IPS-18a (cell line): ENCODE measurements around the gene GCC1.
A peak's percentile ranks its signal among the peaks of the same experiment; 100 is the strongest.

ENCODE experiments used
- H3K27ac ChIP-seq: one replicate; pipeline ENCODE4 v1.5.1; 2013; ENCODE audit warnings: low read length
- H3K27me3 ChIP-seq: one replicate; pipeline ENCODE4 v1.6.1; 2013; ENCODE audit warnings: mild to moderate bottlenecking, low read length; ENCODE audit not compliant: control insufficient read depth, insufficient read depth
- H3K36me3 ChIP-seq: one replicate; pipeline ENCODE4 v1.6.1; 2013; ENCODE audit warnings: low read depth, low read length; ENCODE audit not compliant: control insufficient read depth
- H3K4me1 ChIP-seq: one replicate; pipeline ENCODE4 v1.6.1; 2013; ENCODE audit warnings: low read depth, low read length; ENCODE audit not compliant: control insufficient read depth
- H3K4me3 ChIP-seq: one replicate; pipeline ENCODE4 v1.5.1; 2013; ENCODE audit warnings: low read length
- H3K9ac ChIP-seq: one replicate; pipeline ENCODE4 v1.6.1; 2013; ENCODE audit warnings: mild to moderate bottlenecking, low read length, moderate library complexity
- H3K9me3 ChIP-seq: one replicate; pipeline ENCODE4 v1.6.1; 2013; ENCODE audit warnings: low read depth, low read length; ENCODE audit not compliant: control insufficient read depth

Gene GCC1, protein sequence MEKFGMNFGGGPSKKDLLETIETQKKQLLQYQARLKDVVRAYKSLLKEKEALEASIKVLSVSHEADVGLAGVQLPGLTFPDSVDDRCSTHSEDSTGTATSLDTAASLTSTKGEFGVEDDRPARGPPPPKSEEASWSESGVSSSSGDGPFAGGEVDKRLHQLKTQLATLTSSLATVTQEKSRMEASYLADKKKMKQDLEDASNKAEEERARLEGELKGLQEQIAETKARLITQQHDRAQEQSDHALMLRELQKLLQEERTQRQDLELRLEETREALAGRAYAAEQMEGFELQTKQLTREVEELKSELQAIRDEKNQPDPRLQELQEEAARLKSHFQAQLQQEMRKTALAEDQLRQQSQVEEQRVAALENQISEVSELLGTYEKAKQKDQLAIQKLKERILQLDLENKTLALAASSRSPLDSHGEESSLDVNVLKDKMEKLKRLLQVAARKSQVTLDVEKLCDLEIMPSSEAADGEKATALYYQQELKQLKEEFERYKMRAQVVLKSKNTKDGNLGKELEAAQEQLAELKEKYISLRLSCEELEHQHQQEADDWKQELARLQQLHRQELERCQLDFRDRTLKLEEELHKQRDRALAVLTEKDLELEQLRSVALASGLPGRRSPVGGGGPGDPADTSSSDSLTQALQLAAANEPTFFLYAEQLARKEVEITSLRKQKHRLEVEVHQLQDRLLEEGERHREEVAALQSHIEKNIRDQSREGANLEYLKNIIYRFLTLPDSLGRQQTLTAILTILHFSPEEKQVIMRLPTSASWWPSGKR

DNA sequence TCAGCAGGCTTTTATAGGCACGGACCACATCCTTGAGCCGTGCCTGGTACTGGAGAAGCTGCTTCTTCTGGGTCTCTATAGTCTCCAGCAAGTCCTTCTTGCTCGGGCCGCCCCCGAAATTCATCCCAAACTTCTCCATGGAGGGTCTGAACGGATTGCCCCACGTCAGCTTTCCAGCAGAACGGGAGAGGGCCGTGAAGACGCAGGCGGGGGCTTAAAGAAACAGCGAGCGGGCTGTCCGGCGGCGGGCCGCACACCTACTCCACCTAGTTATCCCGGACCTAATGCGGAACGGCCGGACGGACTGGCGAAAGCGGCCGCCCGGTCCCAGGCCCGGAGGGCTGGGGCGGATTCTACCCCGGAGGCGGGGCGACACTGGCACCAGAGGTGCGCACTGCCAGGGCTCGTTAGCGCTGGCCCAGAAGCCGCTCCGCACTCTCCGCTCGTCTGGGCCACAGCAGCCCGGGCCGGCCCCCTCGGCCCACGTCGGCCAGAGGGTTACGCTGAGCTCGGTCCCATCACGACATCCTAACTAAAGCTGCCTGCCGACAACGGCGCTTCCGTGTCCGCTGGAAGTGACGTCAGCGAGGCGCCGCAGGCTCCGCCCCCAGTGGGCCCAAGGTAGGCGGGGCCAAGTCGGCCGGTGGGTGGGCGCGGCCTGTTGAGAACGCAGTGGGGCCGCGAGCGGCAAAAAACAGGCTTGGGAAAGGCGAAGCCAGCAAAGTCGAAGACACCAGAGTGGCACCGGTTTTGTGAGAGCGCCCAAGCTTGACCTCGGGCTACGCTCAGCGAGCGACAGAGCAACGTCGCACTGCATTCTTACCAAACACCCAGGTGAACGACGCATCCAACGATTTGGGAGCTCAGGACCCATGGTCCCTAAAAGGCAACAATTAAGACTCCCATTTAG is at the start of gene GCC1:
Gene GCC1, minus strand, starts transcription at position 553 of the 910 bp plus-strand sequence. Its CDS starts 414 bp downstream, at position 139.
- H3K27ac ChIP-seq: no peak within 1 kb of the TSS
- peaks cover 22% of the 10 kb centered on the region for H3K27me3 ChIP-seq

DNA sequence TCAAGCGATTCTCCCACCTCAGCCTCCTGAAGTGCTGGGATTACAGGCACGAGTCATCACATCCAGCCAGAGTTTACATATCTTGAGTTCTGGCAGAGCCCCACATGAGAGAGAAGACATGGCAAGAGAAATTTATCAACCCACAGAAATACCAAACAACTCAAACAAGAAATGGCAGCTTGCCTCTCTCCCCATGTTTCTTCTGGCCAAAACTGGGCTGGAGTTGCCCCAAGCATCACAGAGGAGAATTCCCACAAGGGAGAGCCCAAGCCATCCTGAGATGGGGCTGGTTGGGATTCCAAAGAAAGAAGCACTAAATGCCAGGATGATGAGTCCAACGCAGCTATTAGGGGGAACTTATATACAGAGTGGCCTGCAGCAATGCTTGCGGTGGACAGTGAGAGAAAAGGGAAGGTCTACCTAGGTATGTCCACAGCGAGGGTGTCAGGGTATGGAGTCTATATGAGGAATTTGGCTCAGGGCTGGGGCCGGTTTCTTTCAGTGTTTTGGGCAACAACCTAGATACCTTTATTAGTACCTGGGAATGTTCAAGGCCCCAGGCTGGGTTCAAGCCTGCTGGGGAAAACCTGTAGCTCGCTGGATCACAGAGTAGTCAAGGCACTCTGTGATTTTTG is 47.0 kb upstream of the GCC1 start:
- no peak overlapping the region for H3K27ac ChIP-seq
- no peak overlapping the region for H3K4me3 ChIP-seq
- no peaks in the 10 kb centered on the region for H3K27me3 ChIP-seq
- no peaks in the 10 kb centered on the region for H3K36me3 ChIP-seq
- H3K9ac ChIP-seq: no peak overlapping the region
- H3K4me1 ChIP-seq: no peaks in the 10 kb centered on the region
- H3K9me3 ChIP-seq: no peaks in the 10 kb centered on the region

More for the DNA sequence above, at the start of gene GCC1:
- Histone ChIP-seq H3K9ac (peak within 1 kb of the TSS; percentile 60), H3K4me1 (peaks cover 8% of the 10 kb centered on the region), H3K4me3 (peak within 1 kb of the TSS; percentile 77), H3K9me3 (no peaks in the 10 kb centered on the region), H3K36me3 (peaks cover 18% of the 10 kb centered on the region)

DNA sequence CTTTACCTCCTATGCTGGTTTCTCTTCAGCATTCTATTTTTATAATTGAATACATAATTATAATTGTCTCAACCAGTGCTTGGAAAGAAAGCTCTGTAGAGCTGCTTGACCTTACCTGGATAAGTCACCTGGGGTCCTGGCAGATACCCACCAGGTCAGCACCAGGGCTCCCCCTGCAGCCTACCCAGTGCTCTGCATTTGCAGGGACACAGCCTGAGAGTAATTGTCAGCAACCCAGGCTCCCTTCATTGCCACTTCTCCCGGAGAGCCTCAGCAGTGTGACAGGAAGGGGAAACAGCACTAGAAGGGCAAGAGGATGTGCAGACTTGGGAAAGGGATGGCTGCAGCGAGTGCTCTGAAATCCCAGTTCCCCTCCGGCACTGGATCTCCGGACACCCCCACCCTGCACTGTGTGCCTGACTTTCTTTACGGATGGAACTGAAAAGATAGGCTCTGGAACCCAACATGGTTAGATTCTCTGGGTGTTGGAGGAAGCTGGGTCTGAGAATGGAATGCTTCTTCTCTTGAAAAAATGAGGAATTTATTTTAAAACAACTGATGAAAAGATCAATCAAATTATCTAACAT is 44.0 kb upstream of the GCC1 start:
- Histone ChIP-seq H3K4me3 (no peak overlapping the region), H3K27me3 (no peaks in the 10 kb centered on the region)

DNA sequence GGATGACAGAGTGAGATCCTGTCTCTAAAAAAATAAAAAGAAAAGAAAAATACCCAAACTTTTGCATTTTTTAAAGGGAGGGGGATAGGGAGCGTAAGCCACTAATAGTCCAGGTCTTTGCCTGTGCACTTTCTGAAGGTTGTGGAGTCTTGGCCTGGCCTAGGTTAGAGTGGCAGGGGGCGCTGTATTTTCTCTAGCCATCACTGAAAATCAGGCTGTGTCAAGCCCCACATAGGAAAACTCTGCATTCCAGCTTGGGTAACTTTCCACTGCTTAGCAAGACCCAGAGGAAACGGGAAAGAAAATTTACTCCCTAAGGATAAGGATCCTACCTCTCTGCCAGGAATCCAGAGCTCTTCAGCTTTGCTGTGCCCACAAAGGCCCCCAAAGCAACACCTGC is 43.0 kb upstream of the GCC1 start:
- H3K36me3 ChIP-seq: no peaks in the 10 kb centered on the region
- no peak overlapping the region for H3K9ac ChIP-seq
- H3K27ac ChIP-seq: no peak overlapping the region
- H3K4me3 ChIP-seq: no peak overlapping the region
- no peaks in the 10 kb centered on the region for H3K9me3 ChIP-seq
- H3K27me3 ChIP-seq: no peaks in the 10 kb centered on the region
- no peaks in the 10 kb centered on the region for H3K4me1 ChIP-seq

More for the DNA sequence above, 44.0 kb upstream of the GCC1 start:
- H3K36me3 ChIP-seq: no peaks in the 10 kb centered on the region
- no peaks in the 10 kb centered on the region for H3K4me1 ChIP-seq
- no peak overlapping the region for H3K27ac ChIP-seq
- H3K9me3 ChIP-seq: no peaks in the 10 kb centered on the region
- H3K9ac ChIP-seq: no peak overlapping the region

DNA sequence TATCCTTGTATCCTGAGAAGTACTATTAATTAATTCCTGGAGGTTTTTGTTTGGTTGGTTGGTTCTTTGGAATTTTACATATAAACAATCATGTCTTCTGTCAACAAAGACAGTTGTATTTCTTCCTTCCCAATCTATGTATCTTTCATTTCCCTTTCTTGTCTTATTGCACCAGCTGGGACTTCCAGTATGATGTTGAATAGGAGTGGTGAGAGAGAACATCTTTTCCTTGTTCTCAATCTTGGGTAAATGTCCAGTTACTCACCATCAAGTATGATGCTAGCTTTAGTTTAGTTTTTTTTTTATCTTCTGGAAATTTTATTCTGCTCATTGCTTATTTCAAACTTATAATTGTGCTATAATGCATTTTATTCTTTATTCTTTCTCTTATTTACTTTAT is 39.9 kb upstream of the GCC1 start:
- Histone ChIP-seq H3K9me3 (no peaks in the 10 kb centered on the region), H3K27me3 (peaks cover 21% of the 10 kb centered on the region), H3K4me3 (no peak overlapping the region), H3K4me1 (no peaks in the 10 kb centered on the region), H3K27ac (no peak overlapping the region), H3K36me3 (no peaks in the 10 kb centered on the region), H3K9ac (no peak overlapping the region)

DNA sequence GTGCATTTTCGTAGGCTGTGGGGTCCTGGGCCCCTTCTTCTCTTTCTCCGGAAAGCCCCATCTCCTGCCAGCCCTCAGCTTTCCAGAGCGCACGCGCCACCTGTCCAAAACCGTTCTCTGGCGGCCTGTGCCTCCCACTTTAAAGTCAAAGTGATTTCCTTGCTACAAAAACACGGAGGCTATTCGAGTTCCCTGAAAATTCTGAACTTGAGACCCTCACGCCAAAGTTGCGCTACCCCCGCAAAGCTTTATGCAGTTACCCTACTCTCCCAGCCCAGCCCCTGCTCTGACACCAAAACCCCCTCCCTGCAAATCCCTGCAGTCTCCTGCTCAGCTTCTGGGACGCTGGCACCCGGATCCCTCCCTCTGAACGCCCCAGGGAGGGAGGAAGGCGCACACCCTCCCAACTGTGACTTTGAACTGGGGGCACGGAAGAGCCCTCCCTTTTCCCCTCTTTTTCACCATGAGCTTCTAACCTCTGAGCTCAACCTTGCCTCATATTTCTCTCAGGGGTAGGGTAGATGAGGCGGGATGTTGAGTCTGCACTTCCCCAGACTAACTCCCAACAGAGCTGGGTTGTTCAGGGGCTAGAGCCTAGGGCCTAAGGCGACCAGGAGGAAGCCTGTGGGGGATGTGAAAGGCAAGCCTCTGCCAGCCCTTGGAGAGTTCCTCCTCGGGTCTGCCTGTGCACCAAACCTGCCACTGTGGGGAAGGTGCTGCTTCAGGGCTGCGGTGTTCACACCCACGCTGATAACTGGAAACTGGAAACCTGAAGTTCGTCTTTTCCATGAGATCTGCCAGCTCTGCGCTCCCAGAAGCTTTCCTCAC is 35.2 kb upstream of the GCC1 start:
- no peak overlapping the region for H3K9ac ChIP-seq

DNA sequence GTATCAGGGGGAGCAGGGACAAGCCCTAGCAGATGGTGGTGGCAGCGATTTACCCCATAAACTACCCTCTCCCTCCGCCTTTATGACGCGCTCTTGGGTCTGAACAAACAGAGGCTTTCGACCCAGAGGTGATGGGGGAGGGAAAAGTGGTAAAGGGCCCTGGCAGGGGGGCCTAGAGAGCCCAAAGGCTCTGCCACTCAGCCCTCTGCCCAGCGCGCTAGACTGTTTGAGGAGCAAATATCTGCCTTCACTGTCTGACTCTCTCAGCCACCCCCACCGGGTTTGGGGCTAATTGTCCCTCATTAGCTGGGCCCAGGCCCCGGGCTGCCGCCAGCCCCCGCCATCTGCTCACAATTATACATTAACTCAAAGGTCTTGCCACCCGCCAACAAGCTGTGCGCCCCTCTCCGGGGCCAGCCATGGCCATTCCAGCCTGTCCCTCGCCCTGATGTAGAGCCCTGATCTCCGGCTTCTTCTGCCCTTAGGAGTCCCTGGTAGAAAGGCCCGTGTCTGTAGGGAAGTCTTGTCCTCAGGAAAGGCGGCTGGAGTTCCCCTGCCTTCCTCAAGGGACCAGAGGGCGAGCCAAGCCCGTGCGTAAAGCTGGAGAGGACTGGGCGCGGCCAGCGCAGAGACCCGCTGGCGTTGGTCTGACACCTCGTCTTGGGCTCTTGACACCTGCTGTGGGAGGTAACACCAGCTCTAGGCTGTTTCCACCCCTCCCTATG is 34.4 kb upstream of the GCC1 start:
- Histone ChIP-seq H3K9me3 (no peaks in the 10 kb centered on the region), H3K36me3 (no peaks in the 10 kb centered on the region), H3K27me3 (peaks cover 67% of the 10 kb centered on the region), H3K4me1 (no peaks in the 10 kb centered on the region), H3K27ac (no peak overlapping the region), H3K9ac (no peak overlapping the region), H3K4me3 (peak overlapping the region; percentile 72)

More for the DNA sequence above, 35.2 kb upstream of the GCC1 start:
- H3K4me3 ChIP-seq: peak overlapping the region; percentile 72
- H3K36me3 ChIP-seq: no peaks in the 10 kb centered on the region
- H3K4me1 ChIP-seq: no peaks in the 10 kb centered on the region
- H3K27me3 ChIP-seq: peaks cover 66% of the 10 kb centered on the region
- no peak overlapping the region for H3K27ac ChIP-seq
- H3K9me3 ChIP-seq: no peaks in the 10 kb centered on the region

DNA sequence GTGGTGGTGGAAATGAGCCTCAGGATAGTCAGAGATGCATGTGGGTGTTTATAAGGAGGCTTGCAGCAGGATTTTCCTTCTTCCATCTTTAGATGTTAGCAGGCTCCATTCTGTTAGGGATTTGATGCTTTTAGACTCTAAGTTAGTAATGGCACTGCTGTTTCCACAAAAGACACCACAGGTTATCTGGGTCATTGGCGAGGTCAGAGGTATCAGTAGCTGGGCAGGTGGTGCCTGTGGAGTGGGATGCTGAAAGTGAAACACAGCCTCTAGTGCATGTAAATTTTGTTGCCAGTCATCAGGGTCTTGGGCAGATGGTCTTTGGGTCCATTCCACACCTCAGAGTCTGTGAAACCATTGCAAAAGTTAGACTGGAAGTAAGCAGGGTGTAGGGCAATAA is 33.4 kb upstream of the GCC1 start:
- Histone ChIP-seq H3K9me3 (no peaks in the 10 kb centered on the region), H3K9ac (no peak overlapping the region), H3K4me3 (no peak overlapping the region), H3K4me1 (no peaks in the 10 kb centered on the region), H3K27ac (no peak overlapping the region), H3K36me3 (no peaks in the 10 kb centered on the region), H3K27me3 (peaks cover 67% of the 10 kb centered on the region)

DNA sequence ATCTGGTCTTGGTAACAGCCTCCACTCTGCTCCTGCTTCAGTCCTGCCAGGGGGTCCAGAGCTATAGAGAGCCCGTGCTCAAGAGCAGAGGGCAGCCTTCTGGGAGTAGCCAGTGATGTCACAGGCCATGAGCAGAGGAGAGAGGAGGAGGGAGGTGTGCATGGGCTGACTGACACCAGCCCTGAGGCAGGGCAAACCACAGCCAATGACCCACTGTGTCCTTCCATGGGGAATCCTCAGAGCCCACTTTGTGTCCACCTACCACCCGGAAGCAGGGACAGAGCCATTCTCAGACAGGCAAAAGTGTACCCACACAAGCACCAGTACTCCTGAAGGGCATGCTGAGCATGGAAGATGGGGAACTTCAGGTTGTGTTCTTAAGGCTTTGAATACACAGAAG is 32.6 kb upstream of the GCC1 start, which contains the start of gene PAX4:
Gene PAX4, minus strand, starts transcription at position 101 of the 400 bp plus-strand sequence. CDS start 2,214 bp downstream, outside the sequence.
- Histone ChIP-seq H3K9ac (no peak within 1 kb of the TSS), H3K4me1 (no peaks in the 10 kb centered on the region), H3K27me3 (peaks cover 67% of the 10 kb centered on the region), H3K9me3 (no peaks in the 10 kb centered on the region), H3K4me3 (no peak within 1 kb of the TSS), H3K27ac (no peak within 1 kb of the TSS), H3K36me3 (no peaks in the 10 kb centered on the region)
